H1 (cell line): ENCODE results near the gene TRAPPC12. TPM values are rescaled to one million over a fixed set of nuclear protein-coding genes. Genes with fewer than 3 reads are reported as not detected.

Experiments used
- CTCF ChIA-PET: fragments of 300-600 bp; sonication (Branson Sonifier 250); formaldehyde crosslinking; loops from one replicate; lab custom pipeline; 2021; ENCODE audit not compliant: partially characterized antibody; lab: Charles Lee
- POLR2A ChIA-PET: fragments of 300-600 bp; sonication (Branson Sonifier 250); formaldehyde crosslinking; loops from one replicate; lab custom pipeline; 2021; ENCODE audit warnings: inconsistent platforms; ENCODE audit not compliant: partially characterized antibody; lab: Charles Lee
- DNase-seq, 2 experiments: peaks; one replicate each; pipeline versions ENCODE4 v3.0.0 to v3.0.0-alpha.2; 2010 to 2022; ENCODE audit warnings: low spot score in 2 of 2, low read depth in 1 of 2, mixed read lengths in 1 of 2
- FAIRE-seq: peaks from 2 replicates; lab custom pipeline; 2011; peaks lifted over from hg19 to GRCh38; lab: Jason Lieb, UNC
- H2AFZ ChIP-seq: 2 replicates; pipeline ENCODE4 v1.8.1; 2012; ENCODE audit warnings: low read length, inconsistent platforms
- H2AK5ac ChIP-seq: 2 replicates; pipeline ENCODE4 v1.6.1; 2013; ENCODE audit warnings: low read depth, low read length
- H2BK120ac ChIP-seq: replicated peaks from 2 replicates; pipeline ENCODE3; 2013; ENCODE audit warnings: low read depth, low read length, inconsistent platforms
- H2BK12ac ChIP-seq: 2 replicates; pipeline ENCODE4 v1.6.1; 2013; ENCODE audit warnings: low read depth, low read length
- H2BK15ac ChIP-seq: 2 replicates; pipeline ENCODE4 v1.6.1; 2013; ENCODE audit warnings: low read length
- H2BK20ac ChIP-seq: 2 replicates; pipeline ENCODE4 v1.6.1; 2013; ENCODE audit warnings: low read length
- H2BK5ac ChIP-seq: 2 replicates; pipeline ENCODE4 v1.6.1; 2013; ENCODE audit warnings: low read depth, low read length
- H3K14ac ChIP-seq: 2 replicates; pipeline ENCODE4 v1.6.1; 2013; ENCODE audit warnings: inconsistent platforms; ENCODE audit not compliant: insufficient read length
- H3K18ac ChIP-seq: 2 replicates; pipeline ENCODE4 v1.6.1; 2013; ENCODE audit warnings: low read length; ENCODE audit errors: extremely low read depth
- H3K23ac ChIP-seq: 2 replicates; pipeline ENCODE4 v1.6.1; 2013; ENCODE audit warnings: inconsistent platforms; ENCODE audit not compliant: insufficient read length
- H3K23me2 ChIP-seq: 2 replicates; pipeline ENCODE4 v1.6.1; 2013; ENCODE audit warnings: low read depth, low read length
- H3K27ac ChIP-seq: 2 replicates; pipeline ENCODE4 v1.6.1; 2011; ENCODE audit warnings: low read depth, low read length, inconsistent platforms
- H3K27me3 ChIP-seq, 4 experiments: replicated peaks in 1 of 4; 1 replicate in 1 of 4; 2 replicates in 3 of 4; pipeline versions ENCODE4 v1.6.1 to v1.8.1; 2011 to 2013; ENCODE audit warnings: low read length in 3 of 4, mild to moderate bottlenecking in 3 of 4, inconsistent platforms in 2 of 4, mixed read lengths in 2 of 4, moderate library complexity in 1 of 4; ENCODE audit not compliant: control insufficient read depth in 3 of 4, insufficient read depth in 3 of 4; ENCODE audit errors: extremely low read depth in 1 of 4
- H3K36me3 ChIP-seq, 4 experiments: 2 replicates each; pipeline versions ENCODE4 v1.6.1 to v1.8.1; 2011 to 2013; ENCODE audit warnings: mild to moderate bottlenecking in 4 of 4, low read length in 3 of 4, moderate library complexity in 2 of 4, control low read depth in 1 of 4, inconsistent platforms in 1 of 4; ENCODE audit not compliant: insufficient read depth in 4 of 4, control insufficient read depth in 2 of 4
- H3K4ac ChIP-seq: replicated peaks from 2 replicates; pipeline ENCODE3; 2013; ENCODE audit warnings: low read length, low read depth, mixed read lengths, inconsistent platforms; ENCODE audit not compliant: insufficient read length
- H3K4me1 ChIP-seq, 4 experiments: replicated peaks in 1 of 4; 1 replicate in 1 of 4; 2 replicates in 3 of 4; pipeline versions ENCODE4 v1.6.1 to v1.8.1; 2011 to 2013; ENCODE audit warnings: low read length in 3 of 4, inconsistent platforms in 2 of 4, mixed read lengths in 1 of 4; ENCODE audit not compliant: insufficient read depth in 4 of 4, control insufficient read depth in 3 of 4
- H3K4me2 ChIP-seq, 2 experiments: 2 replicates each; pipeline versions ENCODE4 v1.6.1 to v1.8.1; 2011 to 2013; ENCODE audit warnings: low read depth in 2 of 2, low read length in 2 of 2, control low read depth in 1 of 2, inconsistent platforms in 1 of 2, mild to moderate bottlenecking in 1 of 2; ENCODE audit not compliant: insufficient read depth in 1 of 2
- H3K4me3 ChIP-seq, 4 experiments: fragments of 200-600, 300-600 bp in 1 of 4; sonication (generic), shearing (Covaris generic), sonication (Bioruptor Twin) in 1 of 4; 2 replicates each; pipeline versions ENCODE4 v1.5.1 to v1.8.1; 2011 to 2016; ENCODE audit warnings: low read length in 4 of 4, low read depth in 3 of 4, control low read depth in 2 of 4, inconsistent platforms in 2 of 4, mild to moderate bottlenecking in 2 of 4, mixed read lengths in 1 of 4, moderate library complexity in 1 of 4; ENCODE audit not compliant: insufficient read depth in 2 of 4; ENCODE audit errors: extremely low read depth in 1 of 4
- H3K56ac ChIP-seq: replicated peaks from 2 replicates; pipeline ENCODE3; 2013; ENCODE audit warnings: low read depth, mild to moderate bottlenecking, mixed read lengths, low read length, inconsistent platforms; ENCODE audit not compliant: insufficient read length
- H3K79me1 ChIP-seq: 2 replicates; pipeline ENCODE4 v1.6.1; 2013; ENCODE audit warnings: low read depth, low read length, control low read depth
- H3K79me2 ChIP-seq, 2 experiments: 2 replicates each; pipeline versions ENCODE4 v1.6.1 to v1.8.1; 2012 to 2013; ENCODE audit warnings: low read length in 2 of 2, mild to moderate bottlenecking in 2 of 2, inconsistent platforms in 1 of 2; ENCODE audit not compliant: insufficient read depth in 2 of 2, control insufficient read depth in 1 of 2
- H3K9ac ChIP-seq, 4 experiments: replicated peaks in 1 of 4; 1 replicate in 1 of 4; 2 replicates in 3 of 4; pipeline versions ENCODE4 v1.6.1 to v1.8.1; 2011 to 2013; ENCODE audit warnings: low read depth in 3 of 4, low read length in 3 of 4, control low read depth in 2 of 4, mild to moderate bottlenecking in 2 of 4, moderate library complexity in 2 of 4, inconsistent platforms in 1 of 4; ENCODE audit errors: extremely low read depth in 1 of 4
- H3K9me3 ChIP-seq, 2 experiments: 2 replicates each; pipeline versions ENCODE4 v1.6.1 to v1.8.1; 2012 to 2013; ENCODE audit warnings: mild to moderate bottlenecking in 2 of 2, moderate library complexity in 2 of 2, control low read depth in 1 of 2, inconsistent platforms in 1 of 2, low read depth in 1 of 2, low read length in 1 of 2, mixed read lengths in 1 of 2; ENCODE audit not compliant: insufficient read depth in 2 of 2
- H4K20me1 ChIP-seq, 2 experiments: replicated peaks in 1 of 2; 2 replicates each; pipeline versions ENCODE3 to v1.8.1; 2011 to 2013; ENCODE audit warnings: inconsistent platforms in 2 of 2, low read length in 2 of 2, mild to moderate bottlenecking in 1 of 2; ENCODE audit not compliant: insufficient read depth in 2 of 2, control insufficient read depth in 1 of 2
- H4K5ac ChIP-seq: 2 replicates; pipeline ENCODE4 v1.6.1; 2013; ENCODE audit warnings: low read length, low read depth, mixed read lengths, inconsistent platforms; ENCODE audit not compliant: insufficient read length
- H4K8ac ChIP-seq: 2 replicates; pipeline ENCODE4 v1.8.0; 2013; ENCODE audit warnings: mild to moderate bottlenecking, moderate library complexity, low read length, inconsistent platforms; ENCODE audit not compliant: insufficient read depth; ENCODE audit errors: extremely low read depth
- H4K91ac ChIP-seq: replicated peaks from 2 replicates; pipeline ENCODE3; 2013; ENCODE audit warnings: low read length, mixed read lengths, inconsistent platforms; ENCODE audit not compliant: insufficient read length
- GABPA ChIP-seq: IDR thresholded peaks from 2 replicates; pipeline ENCODE4 v1.6.1; 2011; ENCODE audit warnings: mild to moderate bottlenecking, low read length, moderate library complexity, borderline replicate concordance; ENCODE audit not compliant: insufficient read depth
- MAFK ChIP-seq: IDR thresholded peaks from 2 replicates; pipeline ENCODE4 v1.6.1; 2012; ENCODE audit warnings: low read depth, mild to moderate bottlenecking, improper control_type of control experiment, low read length
- WGBS, 2 experiments: shearing (Covaris generic) in 1 of 2; methylation state at CpG; one replicate each; pipeline versions ENCODE4 v1.1.6 to v1.1.7; 2013 to 2015; ENCODE audit warnings: low lambda C conversion rate in 2 of 2, mixed read lengths in 2 of 2, inconsistent platforms in 1 of 2, low coverage in 1 of 2, missing lambda C conversion rate in 1 of 2; ENCODE audit not compliant: insufficient replicate concordance in 2 of 2, insufficient coverage in 1 of 2, insufficient read length in 1 of 2; ENCODE audit errors: extremely low coverage in 1 of 2, missing lambda C conversion rate in 1 of 2; 5-methylcytosine and 5-hydroxymethylcytosine counted together
- polyA plus RNA-seq, 7 experiments: library from polyadenylated mRNA; depleted of rRNA in 3 of 7; stranded (reverse) in 5 of 7; unstranded in 2 of 7; fragments of >200 nt in 5 of 7; fragments of 200-250 nt in 2 of 7; gene quantifications; 1 replicate in 5 of 7; 2 replicates in 1 of 7; 4 replicates in 1 of 7; pipeline versions ENCODE4 v1.2.1 to v1.2.3, GENCODE V29; 2011 to 2013; ENCODE audit warnings: missing spikeins in 2 of 7, mixed read lengths in 2 of 7
- total RNA-seq: library from RNA; stranded (reverse); fragmentation: NEBNext Ultra II Directional; extraction: Animal tissue kit (Norgen Biotek cat#: 25700); gene quantifications from 2 replicates; pipeline ENCODE4 v1.2.1, GENCODE V29; 2021

TRAPPC12 gene
- total and polyA plus RNA-seq, 2 of the 8 experiments (the other 6 are each of a cell fraction or from before 2014, with no cell fraction given), result 35.0 to 67.3 TPM

DNA sequence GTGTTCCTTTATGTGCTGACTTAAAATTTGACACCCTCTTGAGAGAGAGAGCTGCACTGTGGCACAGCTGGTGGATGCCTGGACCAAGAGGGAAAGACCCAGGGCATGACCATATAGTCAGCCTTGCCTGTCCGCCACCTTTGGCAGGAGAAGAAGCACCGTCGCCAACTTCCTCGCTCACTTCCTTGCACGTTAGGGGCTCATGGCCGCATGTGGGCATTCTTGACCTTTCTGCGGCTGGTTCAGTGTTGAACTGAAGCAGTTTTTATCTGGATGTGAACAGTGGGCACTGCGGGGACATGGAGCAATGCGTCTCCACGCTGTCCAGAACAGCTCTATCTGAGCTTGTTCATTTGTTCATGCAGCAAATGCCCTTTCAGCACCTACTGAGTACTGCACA lies 66.9 kb downstream of the TRAPPC12 start:
- H2BK20ac ChIP-seq, result no peak overlapping the region
- POLR2A ChIA-PET, result no interaction called here
- no peak overlapping the region for H3K14ac ChIP-seq
- no peak overlapping the region for H3K18ac ChIP-seq
- H3K23ac ChIP-seq, result no peak overlapping the region
- no peaks in the 10 kb centered on the region for H3K9me3 ChIP-seq
- peaks cover 6 to 14% (median 10%) of the 10 kb centered on the region in 4 experiments; a peak in 6 of 8 replicates for H3K36me3 ChIP-seq
- 95% methylated on average over 10 of the region's 10 CpGs; no CpG with 5 or more reads in 1 of the 2 experiments for WGBS, 2 experiments
- no peak overlapping the region for H2BK120ac ChIP-seq
- no peak overlapping the region for H2BK5ac ChIP-seq
- H3K79me1 ChIP-seq, result peaks cover 2% of the 10 kb centered on the region; the same call in 1 of the 2 replicates
- no peak overlapping the region for H3K4me2 ChIP-seq
- no peak overlapping the region for H4K5ac ChIP-seq
- H3K4me3 ChIP-seq, result no peak overlapping the region
- H4K91ac ChIP-seq, result no peak overlapping the region
- H2AK5ac ChIP-seq, result no peak overlapping the region
- no peak overlapping the region for H3K56ac ChIP-seq
- no peaks in the 10 kb centered on the region for H3K79me2 ChIP-seq
- peaks cover 0 to 2% of the 10 kb centered on the region in 2 experiments for H4K20me1 ChIP-seq
- no peak for FAIRE-seq
- H3K27me3 ChIP-seq, result no peaks in the 10 kb centered on the region
- H3K27ac ChIP-seq, result no peak overlapping the region
- no peak overlapping the region for H2BK12ac ChIP-seq
- H4K8ac ChIP-seq, result no peak overlapping the region
- no peaks in the 10 kb centered on the region for H3K23me2 ChIP-seq
- H3K4ac ChIP-seq, result no peak overlapping the region
- H3K9ac ChIP-seq, result no peak overlapping the region
- no peak overlapping the region for H2AFZ ChIP-seq
- peaks cover 0 to 3% (median 0%) of the 10 kb centered on the region in 4 experiments; a peak in 1 of 7 replicates for H3K4me1 ChIP-seq
- peak in 1 of 2 experiments; percentile 23 for DNase-seq
- CTCF ChIA-PET, result interaction anchor here (1.0 to 4.8 kb wide), 4 partner anchors 15 to 89 kb away, joined by 3 to 23 read pairs (median 10); no protein-coding TSS in a partner anchor
- H2BK15ac ChIP-seq, result no peak overlapping the region
- TF ChIP-seq GABPA (no peak), MAFK (no peak)
